Esophagus mucosa (tissue), 1 donor: ENCODE results near the gene OR2J2. TPM values are rescaled to one million over a fixed set of nuclear protein-coding genes. Genes with fewer than 3 reads are reported as not detected.
"Not testable (repeated sequence)": the region's sequence is repeated elsewhere in the genome, so short reads cannot be mapped to it uniquely, and the experiment has no call there.

Source experiments
- ATAC-seq: fragments of 200-7000 bp; cut with Tn5 transposase; one replicate; pipeline ENCODE4 v1.9.1; 2020
- total RNA-seq: library from RNA; stranded (reverse); gene quantifications from one replicate; pipeline ENCODE4 v1.2.4, GENCODE V29; 2023
- donor health status: DM: yes; HTN: yes; CAD: no.

OR2J2 gene
- not detected for total RNA-seq

- ATAC-seq: not testable (repeated sequence)
Measured at GRCh38 chr6:29170607-29171006, at the start of gene OR2J2. OR2J2 (plus strand) TSS chr6:29170907; CDS start chr6:29173636, 2,729 bp downstream.

GRCh38 chr6:29129326-29130012 is 41.2 kb upstream of the OR2J2 start:
- no peak for ATAC-seq

DNA sequence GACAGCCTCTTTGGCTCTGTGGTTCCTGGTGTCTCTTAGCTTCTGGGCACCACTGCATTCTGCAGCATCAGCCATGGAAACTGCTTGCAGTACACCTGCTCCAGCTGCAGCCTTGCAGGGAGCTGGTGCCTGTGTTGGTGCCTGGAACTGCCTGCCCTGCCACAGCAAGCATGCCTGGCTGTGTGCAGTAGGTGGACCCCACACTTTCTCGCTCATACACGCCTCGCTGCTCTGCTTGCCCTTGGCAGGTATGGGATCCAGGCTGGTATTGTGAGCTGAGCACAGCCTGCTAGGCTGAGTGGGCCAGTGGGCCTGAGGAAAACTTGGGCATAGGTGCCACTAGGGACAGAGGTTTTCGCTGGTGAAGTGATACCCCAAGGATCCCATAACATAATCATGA is 40.1 kb upstream of the OR2J2 start:
- no peak for ATAC-seq

- no peak for ATAC-seq
Measured at GRCh38 chr6:29131691-29132090, 39.0 kb upstream of the OR2J2 start.

GRCh38 chr6:29137724-29138123 is 33.0 kb upstream of the OR2J2 start:
- ATAC-seq: no peak

GRCh38 chr6:29141606-29142005 is 29.1 kb upstream of the OR2J2 start:
- ATAC-seq: no peak

GRCh38 chr6:29142309-29142708 is 28.4 kb upstream of the OR2J2 start:
- ATAC-seq: no peak

DNA sequence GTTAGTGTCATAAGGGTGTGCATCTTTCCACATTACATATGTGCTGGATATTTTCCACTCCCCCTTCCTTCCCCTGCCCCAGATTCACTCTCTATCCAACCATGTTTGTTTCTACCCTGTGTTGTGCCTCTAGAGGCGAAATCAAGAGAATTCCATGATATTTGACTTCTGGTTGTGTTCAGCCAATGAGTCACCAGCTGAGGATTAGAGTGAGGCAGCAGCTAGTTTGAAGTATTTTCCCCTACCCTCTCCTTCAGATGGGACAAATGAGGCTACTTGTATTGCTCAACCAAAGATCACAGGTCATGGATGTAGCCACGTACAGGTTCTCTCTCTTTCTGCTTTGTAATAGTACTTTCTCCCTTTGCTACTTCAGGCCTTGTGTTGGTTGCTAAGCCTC is 24.5 kb upstream of the OR2J2 start:
- no peak for ATAC-seq

- ATAC-seq: no peak
Measured at GRCh38 chr6:29147074-29147473, 23.6 kb upstream of the OR2J2 start.

DNA sequence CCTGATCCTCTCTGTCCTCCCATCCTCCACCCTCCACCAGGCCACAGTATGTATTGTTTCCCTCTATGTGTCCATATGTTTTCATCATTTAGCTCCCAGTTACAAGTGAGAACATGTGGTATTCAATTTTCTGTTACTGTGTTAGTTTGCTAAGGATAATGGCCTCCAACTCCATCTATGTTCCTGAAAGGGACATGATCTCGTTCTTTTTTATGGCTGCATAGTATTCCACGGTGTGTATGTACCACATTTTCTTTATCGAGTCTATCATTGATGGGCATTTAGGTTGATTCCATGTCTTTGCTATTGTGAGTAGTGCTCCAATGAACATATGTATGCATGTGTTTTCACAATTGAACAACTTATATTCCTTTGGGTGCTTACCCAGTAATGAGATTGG is 21.3 kb upstream of the OR2J2 start:
- ATAC-seq: not testable (repeated sequence)

DNA sequence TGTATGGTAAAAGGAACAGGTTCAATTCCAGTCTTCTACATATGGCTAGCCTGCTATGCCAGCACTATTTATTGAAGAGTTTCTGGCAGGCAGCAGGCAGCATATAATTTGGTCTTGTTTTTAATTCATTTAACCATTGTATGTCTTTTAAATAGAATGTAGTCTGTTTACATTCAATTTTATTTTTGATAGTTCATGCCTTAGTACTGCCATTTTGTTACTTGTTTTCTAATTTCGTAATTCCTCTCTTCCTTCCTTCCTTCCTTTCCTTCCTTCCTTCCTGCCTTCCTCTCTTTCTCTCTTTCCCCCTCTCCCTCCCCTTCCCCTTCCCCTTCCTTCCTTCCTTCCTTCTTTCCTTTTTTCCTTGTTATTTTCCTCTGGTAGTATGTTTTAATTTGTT is 17.6 kb upstream of the OR2J2 start:
- no peak for ATAC-seq

- ATAC-seq: not testable (repeated sequence)
Measured at GRCh38 chr6:29155182-29155581, 15.5 kb upstream of the OR2J2 start.

DNA sequence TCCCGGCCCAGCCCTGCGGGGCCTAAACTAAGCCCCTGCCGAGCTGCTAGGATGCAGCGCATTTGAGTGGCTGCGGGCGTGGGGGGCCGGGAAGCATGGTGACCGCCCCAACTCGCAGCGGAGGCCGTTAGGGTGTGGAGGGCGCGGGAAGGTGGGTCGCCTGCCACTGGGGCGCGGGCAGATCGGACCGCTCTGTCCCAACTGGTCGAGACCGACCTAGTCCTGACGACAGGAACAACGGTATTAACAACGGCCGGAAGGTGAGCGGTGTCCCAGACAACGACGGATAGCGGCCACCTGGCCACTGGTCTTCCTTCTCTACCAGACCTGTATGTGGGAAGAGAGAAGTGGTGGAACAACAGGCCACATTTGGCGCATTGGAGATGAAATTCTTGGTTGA is 10.8 kb upstream of the OR2J2 start:
- not testable (repeated sequence) for ATAC-seq

- ATAC-seq: not testable (repeated sequence)
Measured at GRCh38 chr6:29165571-29165970, 5.1 kb upstream of the OR2J2 start.

DNA sequence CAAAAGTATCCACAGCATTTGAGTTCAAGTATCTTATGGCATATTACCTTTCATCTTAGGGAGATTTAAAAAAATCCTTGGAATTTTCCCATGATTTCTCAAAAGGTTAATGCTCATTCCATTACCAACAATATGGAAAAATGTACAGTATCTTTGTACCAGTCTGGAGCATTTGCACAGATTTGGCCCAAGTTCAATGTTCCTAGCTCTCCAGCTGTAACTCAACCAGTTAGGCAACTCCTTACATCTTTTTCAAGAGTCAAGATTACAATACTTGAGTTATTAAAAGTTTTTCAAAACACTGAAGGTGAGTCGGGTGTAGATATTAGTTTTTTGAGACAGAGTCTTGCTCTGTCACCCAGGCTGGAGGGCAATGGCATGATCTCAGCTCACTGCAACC is 1.0 kb downstream of the OR2J2 start:
- ATAC-seq: no peak

DNA sequence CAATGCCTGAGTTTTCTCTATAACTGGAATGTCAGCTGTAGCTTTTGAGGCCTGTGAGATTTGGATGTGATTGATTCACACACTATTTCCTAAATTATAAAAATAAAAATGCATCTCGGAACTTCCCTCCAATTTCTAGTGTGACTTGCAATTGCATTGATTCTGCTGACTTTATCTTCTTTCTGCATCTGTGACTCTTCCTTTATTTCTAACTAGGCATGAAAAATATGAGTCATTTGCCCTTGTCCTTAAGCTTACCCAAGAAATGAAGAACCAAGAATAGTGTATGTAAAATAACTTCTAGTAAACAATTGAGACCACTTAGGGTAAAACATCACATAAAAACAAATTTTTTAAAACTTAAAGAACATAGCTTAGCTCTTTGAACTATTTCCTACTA is 12.9 kb downstream of the OR2J2 start:
- no peak for ATAC-seq

GRCh38 chr6:29188659-29189058 is 18.0 kb downstream of the OR2J2 start:
- ATAC-seq: not testable (repeated sequence)

DNA sequence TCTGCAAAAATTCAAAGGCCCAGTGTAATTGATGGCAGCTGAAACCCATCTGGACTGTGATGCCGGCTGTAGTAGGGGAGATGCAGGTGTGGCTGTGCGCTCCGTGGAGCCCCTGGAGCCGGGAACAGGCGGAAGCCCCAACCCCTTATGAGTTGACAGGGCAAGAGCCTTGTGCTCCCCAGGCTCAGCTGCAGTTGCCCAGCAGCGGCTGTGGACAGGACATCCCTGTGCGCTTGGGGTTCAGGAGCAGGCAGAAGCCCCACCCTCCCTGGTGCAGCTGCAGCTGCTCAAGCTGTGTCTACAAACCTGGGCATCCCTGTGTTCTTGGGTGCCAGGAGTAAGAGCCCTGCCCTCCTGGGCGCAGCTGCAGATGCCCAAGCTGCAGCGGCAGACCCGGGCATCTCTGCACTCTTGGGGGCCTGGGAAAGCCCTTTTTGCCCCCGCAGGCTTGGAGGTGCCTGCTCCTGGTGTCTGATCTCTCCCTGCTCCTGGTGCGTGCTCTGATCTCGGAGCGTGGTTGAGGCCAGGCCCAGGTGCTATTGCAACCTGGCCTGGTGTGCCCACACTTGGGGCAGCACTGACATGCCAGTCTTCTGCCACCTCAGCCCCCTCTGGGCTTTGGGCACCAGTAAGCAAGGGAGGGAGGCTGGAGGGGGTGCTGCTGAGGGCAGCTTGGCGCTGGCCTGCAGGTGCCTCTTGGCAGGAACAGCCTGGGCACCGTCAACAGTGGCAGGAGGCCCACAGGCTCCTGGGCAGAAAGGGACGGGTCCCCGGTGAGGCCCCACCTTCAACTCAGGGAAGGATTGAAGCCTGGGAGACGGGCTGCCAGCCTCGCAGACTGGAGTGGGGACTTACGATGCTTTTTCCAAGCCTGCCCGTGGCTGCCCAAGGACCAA is 30.3 kb downstream of the OR2J2 start:
- ATAC-seq: no peak

- no peak for ATAC-seq
Measured at GRCh38 chr6:29201966-29202365, 31.3 kb downstream of the OR2J2 start.

- ATAC-seq: no peak
Measured at GRCh38 chr6:29211488-29211887, 40.8 kb downstream of the OR2J2 start.

- ATAC-seq: no peak
Measured at GRCh38 chr6:29216528-29216927, 45.8 kb downstream of the OR2J2 start.

GRCh38 chr6:29217242-29217641 is 46.5 kb downstream of the OR2J2 start:
- not testable (repeated sequence) for ATAC-seq

DNA sequence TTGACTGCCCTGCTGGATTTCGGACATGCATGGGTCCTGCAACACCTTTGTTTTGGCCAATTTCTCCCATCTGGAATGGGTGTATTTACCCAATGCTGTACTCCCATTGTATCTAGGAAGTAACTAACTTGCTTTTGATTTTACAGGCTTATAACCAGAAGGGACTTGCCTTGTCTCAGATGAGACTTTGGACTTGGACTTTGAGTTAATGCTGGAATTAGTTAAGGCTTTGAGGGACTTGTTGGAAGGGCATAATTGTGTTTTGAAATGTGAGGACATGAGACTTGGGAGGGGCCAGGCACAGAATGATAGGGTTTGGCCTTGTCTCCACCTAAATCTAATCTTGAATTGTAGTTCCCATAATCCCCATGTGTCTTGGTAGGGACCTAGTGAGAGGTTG is 47.3 kb downstream of the OR2J2 start:
- not testable (repeated sequence) for ATAC-seq
